UCSD-AML1 (cell line): ENCODE measurements around the gene AKR1B1.

ENCODE experiments used
- DNase-seq: peaks from one replicate; lab custom pipeline; 2025; ENCODE audit not compliant: unreplicated experiment; lab: John Stamatoyannopoulos, UW

Gene AKR1B1

DNA sequence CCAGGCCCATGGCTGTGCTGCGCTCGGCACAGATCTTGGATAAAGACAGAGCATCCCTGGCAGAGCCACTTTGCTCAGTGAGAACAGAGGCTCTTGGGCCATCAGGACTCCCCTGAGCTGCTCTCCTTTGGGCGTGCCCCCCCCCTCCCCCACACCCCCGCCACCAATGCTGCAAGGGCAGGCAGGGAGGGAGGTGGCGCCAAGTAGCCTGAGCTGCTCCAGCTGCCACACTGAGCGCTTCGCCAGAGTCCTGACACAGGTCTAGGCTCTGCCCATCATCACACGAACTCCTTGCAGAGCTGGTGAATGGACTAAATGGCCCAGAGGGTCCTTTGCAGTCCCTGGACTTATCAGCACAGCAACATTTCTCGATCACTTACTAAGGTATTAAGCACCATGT, 12.5 kb downstream of the AKR1B1 start:
- no peak for DNase-seq

DNA sequence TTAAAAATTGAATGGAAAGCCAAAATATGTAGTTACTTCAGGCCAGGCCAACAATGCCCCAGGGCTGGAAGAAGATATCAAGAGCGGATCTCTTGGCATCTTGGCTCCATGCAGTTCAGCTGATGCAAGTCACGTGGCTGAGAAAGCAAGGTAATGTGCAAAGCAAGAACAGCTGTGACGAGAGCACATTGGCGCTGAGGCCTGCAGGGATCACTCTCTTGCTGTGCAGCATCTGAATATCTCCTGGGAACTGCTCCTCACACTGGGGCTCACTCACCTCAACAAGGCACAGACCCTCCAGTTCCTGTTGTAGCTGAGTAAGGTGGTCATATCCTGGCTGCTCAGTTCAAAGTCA, 14.0 kb downstream of the AKR1B1 start:
- DNase-seq = no peak

DNA sequence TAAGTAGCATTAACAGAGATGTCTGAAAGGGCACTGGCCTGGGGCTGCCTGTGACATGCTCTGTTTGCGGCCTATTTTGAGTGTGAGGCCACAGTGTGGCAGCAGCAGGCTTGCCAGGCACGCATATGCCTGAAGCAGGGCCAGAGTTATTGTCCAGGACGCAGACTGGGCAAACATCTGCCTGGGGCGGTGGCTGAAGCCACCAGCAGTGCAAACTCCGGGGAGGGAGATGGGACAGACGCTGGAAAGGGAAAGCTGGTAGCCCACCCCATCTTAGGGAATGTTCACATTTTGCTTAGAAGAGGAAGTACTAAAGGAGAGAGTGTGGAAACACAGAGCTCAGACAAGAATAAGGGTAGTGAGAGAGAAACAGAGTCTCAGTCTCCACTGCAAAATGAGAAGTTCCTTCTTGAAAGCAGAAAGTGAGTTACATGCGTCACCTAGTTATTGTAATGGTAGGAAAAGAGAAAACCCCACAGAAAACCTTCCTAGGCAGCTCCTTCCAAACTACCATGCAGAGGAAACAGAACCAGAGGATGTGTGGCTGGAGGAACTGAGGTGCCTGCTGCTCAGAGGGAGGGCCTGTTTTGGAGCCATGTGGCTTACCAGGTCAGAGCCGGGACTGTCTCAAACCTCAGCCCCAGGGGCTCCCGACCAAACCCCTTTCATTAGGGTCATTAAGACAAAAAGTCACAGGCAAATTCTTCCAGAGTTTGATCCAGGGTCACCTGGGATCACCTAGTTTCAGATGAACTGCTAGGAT, 14.5 kb downstream of the AKR1B1 start:
- DNase-seq = no peak

DNA sequence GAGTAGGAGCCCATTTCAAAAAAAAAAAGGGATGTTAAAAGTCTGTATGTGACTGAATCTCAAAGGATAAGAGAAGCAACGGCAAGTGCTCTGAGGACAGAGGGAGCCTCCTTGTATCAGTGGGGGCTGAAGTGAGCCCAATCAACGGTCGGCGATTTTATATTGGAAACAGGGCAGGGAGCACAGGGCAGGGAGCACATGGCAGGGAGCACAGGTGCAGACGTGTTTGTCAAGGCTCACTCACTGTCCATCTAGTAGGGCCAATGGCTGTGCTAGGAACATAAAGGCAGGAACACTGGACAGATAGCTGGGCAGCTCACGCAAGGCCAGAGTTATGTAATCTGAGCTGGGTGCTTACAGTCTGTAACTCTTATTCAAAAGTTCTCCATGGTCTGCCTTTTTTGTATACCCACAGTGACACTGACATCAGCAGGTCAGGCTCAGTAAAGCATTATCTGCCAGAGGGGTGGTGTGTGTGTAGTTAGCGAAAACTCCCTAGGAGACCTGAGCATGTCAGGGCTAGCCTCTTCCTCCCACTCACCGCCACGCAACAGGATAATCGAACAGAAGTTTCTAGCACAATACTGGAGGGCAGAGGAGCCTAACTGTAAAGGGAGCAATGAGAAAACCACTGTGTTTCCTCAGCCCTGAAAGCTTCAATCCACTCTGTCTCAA, 15.4 kb downstream of the AKR1B1 start:
- no peak for DNase-seq

DNA sequence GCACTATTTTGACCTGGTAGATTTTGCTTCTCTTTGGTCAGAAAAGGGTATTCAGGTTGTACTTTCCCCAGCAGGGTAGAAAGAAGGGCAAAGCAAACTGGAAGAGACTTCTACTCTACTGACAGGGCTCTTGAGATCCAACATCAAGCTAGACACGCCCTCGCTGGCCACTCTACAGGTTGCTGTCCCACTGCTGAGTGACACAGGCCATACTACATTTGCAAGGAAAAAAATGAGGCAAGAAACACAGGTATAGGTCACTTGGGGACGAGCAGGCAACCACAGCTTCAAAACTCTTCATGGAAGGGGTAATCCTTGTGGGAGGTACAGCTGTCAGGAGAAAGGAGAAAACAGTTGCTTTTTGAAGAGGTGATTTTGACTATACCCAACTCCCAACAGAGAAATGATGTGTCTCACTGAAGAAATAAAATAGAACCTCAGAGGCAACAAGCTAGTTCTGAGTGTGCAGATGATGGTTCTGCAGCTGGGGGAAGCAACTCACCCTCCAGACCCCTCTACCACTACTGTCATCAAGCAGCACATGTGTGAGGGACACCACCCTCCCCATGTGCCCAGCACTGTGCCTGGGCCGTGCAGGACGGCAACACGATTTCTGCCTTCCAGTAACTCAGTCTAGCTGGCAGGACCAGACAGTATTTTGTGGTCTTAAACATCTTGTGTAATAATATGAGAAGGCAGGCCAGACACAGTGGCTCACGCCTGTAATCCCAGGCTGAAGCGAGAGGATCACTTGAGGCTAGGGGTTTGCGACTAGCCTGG, 16.3 kb downstream of the AKR1B1 start:
- no peak for DNase-seq

DNA sequence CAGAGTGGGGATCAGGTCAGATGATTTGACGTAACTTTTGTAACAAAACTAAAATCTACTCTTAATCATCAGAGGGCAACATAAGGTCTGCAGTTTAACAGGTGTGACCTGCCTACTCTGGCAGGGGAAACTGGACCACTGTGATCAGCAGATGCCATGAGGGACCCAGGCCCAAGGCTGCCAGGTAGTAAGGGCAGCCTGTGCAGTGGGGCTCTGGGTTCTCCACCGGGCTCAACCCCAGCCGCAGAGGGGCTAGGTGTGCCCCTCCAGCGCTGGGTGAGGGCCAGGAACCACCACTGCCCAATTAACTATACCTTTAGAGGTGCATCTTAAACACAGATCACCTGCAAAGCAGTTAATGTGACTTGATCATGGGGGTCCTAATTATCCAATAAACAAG, 17.6 kb downstream of the AKR1B1 start:
- DNase-seq = no peak

DNA sequence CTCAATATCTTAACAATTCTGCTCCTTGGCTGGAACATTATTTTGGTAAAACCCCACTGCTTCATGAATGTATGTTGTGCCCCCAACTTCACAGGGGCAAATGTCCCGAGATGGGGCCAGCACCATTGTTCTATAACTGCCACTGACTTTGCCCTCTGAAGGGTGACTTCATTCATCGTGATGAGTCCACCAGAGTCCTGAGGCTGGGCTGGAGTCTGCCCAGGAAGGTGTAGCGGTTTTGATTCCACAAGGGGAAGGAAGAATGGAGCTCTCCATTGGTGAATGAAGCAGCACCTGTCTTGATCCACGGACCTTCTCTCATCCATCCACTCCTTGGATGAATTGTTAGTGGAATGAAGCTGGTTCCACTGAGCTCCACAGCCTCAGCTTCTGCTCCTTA, 18.4 kb downstream of the AKR1B1 start:
- no peak for DNase-seq

DNA sequence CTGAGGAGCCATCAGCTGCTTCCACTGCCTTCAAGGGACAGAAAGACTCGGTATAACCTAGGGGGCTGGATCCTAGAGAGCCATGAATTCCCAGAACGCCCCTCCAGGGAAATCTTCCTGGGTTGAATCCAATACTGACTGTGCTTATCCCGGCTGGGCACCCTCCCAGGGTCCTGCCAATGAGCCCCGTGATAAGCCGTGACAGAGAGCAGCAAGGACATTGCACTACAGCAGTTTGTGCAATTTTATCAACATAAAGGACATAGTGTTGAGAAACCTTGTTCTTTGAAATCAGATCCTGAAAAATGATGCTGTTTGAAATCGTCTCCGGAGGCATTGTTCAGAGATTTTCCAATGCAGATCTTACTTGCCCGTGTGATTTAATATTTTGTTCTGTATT, 18.8 kb downstream of the AKR1B1 start:
- DNase-seq = no peak

DNA sequence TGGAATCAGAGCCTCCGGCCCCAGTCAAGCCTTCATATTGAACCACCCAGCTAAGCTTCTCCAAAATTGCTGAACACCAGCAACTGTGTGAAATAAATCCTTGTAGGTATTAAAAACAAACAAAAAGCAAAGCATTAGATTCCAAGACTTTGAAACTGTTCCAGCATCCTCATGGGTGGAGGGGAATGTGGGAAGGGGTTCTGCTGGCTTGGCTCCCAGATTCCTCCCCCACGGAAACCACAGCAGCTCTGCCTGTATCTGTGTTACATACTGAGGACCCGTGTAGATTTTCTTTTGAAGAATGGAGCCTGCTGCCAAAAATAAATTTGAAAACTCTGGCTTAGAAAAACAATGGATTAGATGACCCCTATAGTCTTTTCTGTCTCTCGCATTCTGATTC, 20.0 kb downstream of the AKR1B1 start:
- DNase-seq = no peak

DNA sequence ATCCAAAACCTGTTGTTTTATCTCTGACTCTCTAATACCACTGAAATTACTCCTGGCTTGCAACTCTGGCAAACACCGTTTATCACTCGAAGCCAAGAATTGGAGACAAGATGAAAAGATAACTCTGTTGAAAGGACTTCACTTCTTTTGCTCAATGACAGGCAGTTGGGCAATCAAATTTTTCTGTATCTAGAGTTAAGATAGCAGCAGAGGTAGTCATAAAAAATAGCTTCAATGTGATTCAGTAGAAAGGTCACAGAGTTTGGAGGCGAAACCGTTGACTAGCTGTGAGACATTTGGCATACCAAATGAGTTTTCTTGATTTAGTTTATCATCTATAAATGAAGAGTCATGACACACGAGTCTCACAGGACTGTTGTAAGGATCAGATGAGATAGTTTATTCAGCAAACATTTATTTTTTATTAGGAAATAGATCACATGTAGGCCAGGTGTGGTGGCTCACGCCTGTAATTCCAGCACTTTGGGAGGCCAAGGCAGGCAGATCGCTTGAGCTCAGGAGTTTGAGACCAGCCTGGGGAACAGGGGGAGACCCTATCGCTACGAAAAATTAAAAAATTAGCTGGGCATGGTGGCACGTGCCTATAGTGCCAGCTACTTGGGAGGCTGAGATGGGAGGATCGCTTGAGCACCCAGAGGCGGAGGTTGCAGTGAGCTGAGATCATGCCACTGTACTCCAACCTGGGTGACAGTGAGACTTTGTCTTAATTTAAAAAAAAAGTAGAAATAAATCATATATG, 23.6 kb downstream of the AKR1B1 start:
- no peak for DNase-seq

DNA sequence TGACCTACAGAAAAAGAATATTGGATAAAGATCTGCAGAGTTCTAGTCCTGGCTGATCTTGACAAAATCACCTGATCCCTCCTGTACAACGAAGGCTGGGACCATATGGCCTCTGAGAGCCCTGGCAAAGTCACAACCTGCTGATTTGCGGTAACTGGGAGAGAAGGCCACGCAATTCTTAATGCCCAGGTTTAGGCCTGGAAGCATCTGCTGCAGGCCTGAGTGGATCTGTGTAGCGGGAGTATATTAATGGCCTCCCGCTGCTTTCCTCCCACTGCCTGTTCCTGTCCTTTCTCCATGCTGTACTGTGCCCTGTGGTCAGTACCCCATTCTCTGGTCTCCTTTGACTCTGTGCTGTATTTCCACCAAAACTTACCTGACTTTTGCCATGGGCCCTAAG, 24.2 kb downstream of the AKR1B1 start:
- DNase-seq = no peak

DNA sequence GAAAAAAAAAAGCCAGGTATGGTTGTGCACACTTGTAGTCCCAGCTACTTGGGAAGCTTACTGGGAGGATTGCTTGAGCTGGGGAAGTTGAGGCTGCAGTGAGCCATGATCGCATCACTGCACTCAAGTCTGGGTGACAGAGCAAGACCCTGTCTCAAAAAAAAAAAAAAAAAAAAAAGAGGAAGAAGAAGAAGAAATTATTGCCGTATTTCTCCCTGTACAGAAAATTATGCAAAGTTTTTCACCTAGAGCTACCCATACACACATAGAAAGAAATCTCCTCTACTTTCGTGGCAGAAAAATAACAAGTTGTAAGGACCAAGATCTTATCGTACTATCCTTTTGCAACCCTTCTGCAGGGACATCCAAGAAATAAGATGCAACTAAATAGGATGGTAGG, 25.5 kb downstream of the AKR1B1 start:
- no peak for DNase-seq

DNA sequence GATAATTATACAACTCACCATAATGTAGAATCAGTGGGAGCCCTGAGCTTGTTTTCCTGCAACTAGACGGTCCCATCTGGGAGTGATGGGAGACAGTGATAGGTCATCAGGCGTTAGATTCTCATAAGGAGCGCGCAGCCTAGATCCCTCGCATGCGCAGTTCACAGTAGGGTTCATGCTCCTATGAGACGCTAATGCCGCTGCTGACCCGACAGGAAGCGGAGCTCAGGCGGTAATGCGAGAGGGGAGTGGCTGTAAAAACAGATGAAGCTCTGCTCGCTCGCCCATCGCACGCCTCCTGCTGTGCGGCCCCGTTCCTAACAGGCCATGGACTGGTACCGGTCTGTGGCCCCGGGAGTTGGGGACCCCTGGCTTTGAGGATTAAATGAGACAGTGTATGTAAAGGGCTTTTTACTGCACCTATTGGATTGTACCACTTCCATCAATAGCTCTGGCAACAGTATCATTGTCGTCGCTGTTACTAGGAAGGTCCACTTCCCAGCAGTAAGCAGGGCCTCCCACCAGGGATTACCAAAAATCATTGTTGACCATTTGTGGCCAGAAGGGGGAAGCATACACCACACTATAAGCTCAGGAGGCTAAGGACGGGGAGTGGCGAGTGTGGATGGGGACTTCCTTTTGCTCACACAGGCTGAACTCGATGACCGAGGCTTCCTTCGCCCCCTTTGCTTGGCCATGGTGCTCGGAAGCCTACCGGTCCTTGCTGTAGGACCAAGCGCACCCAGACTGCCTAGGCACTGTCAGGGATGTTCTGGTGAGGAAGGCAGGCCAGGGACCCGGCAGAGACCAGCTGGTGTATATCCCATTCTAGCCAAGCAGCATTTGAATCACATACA, 26.4 kb downstream of the AKR1B1 start:
- DNase-seq = peak; percentile 67

DNA sequence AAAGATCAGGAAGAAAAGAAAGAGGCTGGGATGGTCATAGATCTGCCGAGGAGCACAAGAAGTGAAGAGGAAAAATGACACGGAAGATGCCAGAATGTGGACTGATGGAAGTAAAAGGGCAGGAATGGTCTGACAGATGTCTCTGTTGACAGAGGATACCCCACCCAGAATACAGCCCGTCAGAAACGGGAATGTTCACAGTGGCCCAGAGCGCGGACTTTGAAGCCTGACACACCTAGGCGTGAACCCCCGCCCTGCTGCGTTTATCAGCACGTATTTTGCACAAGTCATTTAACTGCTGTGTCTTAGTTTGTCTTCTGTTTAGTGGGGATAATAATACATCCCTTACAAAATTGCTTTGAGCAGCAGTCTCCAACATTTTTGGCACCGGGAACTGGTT, 27.1 kb downstream of the AKR1B1 start:
- DNase-seq = no peak

DNA sequence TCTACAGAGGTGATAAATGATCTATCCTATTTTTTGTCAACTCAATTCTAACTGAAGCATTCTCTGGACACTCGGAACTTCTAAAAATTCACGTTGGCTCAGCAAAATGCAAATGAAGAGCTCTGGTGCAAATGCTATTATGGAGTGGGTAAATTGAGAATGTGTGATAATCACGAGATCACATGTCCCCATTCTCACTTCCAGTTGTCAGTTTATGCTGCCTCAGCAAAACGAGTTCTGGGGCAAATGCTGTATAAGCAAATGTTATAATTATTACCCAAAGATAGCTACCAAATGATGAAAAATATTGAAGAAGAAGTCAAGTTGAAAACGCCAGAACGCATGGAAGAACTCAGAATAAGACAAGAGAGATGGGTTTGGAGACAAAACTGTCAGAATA, 29.4 kb downstream of the AKR1B1 start:
- DNase-seq = no peak

DNA sequence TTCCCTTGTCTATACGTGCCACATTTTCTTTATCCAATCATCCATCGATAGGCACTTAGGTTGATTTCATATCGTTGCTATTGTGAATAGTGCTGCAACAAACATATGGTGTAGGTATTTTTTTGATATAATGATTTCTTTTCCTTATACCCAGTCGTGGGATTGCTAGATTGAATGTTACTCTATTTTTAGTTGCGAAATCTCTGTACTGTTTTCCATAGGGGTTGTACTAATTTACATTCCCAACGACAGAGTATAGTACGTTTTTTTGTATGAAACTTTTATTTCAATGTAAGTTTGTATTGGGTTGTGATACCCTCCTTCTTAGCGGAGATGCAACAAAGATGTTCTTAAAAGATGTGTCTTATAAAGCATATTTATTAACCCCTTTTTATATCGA, 30.0 kb downstream of the AKR1B1 start:
- no peak for DNase-seq

DNA sequence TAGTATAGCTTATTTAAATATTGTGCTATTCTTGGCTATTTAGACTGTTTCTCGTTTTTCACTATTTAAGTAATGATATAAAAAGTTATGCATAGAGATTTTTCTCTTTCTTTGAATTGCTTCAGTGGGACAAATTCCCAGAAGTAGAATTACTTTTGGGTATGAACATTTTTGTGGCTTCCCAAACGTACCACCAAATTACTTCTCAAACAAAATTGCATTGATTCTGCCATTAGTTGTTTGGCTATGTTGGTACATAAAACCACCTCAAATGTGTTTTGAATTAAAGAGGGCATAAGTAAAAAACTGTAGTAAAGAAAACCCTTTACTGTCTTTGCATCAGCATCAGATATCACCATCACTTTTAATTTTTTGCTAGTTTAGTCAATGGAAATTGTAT, 31.0 kb downstream of the AKR1B1 start:
- no peak for DNase-seq

DNA sequence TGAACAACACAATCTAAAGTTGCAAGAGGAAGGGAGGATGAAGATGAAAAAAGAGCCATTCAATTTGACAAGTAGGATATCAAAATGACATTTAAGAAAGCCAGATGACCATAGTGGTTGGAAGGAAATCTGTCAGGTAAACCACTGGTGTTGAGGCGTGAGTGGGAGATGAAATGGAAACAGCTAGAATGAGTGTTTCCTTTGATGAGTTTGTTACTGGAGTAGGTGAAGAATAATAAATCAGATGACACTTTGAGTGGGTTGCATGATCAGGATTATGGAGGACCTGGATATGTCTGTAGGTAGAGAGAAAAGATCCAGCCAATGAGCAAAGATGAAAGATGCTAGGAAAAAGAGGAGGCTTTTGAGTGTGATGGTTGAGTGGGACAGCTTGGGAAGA, 33.1 kb downstream of the AKR1B1 start:
- no peak for DNase-seq

DNA sequence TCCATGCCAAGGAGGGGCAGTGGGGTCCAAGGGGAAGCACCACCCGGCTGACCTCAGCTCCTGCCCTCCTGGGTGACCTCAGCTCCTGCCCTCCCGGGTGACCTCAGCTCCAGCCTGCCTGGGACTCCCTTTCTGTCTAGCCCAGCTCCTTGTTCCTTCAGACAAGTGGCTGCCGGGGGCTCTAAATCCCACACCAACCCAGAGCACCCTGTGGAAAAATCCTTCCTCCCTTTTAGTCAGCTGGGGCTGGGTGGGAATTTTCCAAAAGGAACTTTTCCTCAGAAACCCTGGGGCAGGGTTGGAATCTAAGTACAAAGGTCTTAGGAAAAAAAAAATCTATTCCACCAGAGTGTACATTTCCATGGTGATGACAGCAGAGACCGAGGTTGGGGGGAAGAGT, 36.3 kb downstream of the AKR1B1 start:
- no peak for DNase-seq

DNA sequence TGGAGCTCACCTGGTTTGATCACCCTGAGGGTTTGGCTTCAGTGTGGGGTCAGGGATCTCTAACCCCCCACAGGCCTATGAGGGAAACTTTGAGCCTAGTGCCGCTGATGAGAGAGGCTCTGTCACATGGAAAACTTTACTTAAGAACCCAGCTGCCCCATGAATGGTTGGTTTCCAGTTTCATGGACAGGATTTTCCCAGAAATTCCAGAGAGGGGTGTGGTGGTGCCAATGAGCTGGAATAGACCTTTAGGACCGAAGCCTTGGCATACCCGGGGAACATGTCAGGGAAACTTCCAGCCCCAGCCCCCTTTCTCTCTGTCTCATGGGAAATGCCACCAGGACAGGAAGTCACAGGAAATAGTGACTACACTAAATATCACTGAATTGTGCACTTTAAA, 36.9 kb downstream of the AKR1B1 start:
- no peak for DNase-seq
